ENCODE measurements around the gene TGM4.
"Not testable (repeated sequence)": the region's sequence is repeated elsewhere in the genome, so short reads cannot be mapped to it uniquely, and the experiment has no call there.

Gene TGM4

DNA sequence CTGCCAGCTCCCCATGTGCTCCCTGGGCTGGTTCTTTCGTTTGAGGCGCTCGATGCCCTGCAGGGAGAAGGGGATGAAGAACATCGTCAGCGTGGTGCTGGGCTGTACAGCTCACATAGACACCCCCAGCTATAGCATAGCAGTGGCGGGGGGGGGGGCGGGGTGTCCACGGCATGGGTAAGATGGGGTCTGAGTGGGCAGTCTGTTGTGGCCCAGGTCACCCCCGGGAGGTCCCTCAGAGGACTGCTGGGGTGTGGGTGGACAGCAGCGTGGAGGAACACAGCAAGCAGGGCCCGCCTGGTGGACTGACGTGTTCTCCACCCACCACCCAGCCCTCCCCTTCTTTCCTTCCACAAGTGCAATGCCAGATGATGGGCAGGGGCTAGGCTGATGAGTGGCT lies 43.7 kb downstream of the TGM4 start:
- DNase-seq, result no peak

DNA sequence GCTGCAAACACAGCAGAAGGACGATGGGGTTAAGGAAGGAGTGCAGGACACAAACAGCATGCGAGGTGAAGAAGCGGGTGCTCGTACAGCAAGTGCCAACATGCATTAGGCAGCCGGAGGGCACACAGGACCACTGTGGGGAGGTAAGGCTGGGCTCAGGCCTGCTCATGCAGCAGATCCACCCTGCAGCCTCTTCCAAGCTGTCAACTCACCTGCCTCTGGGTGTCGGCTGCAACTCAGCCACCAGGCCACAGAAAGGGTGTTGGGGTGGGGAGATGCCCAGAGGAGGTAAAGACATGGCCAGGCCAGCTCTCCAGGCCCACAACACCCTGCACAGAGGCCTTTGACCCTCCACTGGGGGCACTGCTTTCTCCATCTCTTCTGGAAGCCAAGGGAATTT lies 44.2 kb downstream of the TGM4 start:
- no peak for DNase-seq

- no peak for DNase-seq
Observed at GRCh38 chr3:44920081-44920480, 45.7 kb downstream of the TGM4 start.

DNA sequence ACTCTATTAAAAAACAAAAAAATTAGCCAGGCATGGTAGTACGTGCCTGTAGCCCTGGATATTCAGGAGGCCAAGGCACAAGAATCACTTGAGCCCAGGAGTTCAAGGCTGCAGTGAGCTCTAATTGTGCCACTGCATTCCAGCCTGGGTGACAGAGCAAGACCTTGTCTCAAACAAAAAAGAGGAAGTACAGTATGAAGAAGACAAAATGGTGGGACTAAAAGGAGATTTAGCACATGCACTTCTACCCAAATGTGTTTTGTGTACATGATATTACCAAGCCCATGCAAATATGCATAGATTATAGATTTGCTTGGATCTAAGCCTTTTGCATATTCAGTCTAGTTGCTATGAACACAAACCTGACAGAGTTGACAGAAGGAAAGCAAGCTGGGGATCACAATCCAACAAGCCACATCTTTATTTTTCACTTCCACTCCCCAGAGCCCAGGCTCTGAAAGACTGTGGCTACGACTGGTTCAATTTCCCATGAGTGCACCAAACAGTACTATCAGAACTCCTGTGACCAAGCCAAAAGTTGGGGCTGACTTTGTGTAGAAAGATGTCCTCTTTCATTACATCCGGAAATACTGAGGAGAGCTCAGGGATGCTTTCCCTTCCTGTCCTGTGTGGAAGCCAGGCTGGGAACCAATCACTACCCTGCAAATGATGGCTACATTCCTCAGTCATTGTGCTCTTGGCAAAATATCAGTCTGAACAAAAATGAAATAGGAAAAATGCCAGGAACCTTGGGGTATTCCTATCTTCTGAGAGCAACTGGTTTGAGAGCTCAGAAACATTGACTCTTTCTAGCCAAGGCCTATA lies 49.4 kb downstream of the TGM4 start:
- no peak for DNase-seq

DNA sequence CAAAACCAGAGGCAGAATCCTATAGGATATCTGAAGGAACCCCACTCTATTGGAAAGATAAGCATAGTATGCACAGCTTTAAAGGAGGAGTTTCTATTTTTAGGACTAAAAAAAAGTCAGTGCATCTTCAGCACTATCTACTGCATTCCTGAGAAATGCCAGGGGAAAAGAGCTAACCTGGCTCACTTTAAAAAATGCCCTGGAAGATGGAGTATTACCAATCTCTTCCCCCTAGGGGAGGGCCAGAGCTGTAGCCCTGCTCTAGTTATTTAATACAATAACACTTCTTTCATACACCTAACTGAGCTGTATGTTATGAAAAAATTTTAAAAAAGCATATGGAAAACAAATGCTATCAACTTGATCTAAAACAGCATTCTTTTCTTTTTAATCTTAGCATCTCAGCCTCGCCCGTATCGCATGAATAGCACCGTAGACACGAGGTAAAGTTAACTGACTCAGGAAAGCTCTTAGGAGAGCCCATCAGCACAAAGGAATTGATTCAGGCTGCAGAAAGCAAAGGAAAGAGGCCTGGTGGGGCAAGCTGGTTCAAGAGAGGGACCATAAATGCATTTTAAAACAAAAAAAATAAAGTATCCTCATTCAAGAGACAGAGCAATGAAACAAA lies 50.2 kb downstream of the TGM4 start:
- no peak for DNase-seq

- DNase-seq, result no peak
Observed at GRCh38 chr3:44926172-44926571, 51.8 kb downstream of the TGM4 start.

- DNase-seq, result no peak
Observed at GRCh38 chr3:44926921-44927320, 52.5 kb downstream of the TGM4 start.

DNA sequence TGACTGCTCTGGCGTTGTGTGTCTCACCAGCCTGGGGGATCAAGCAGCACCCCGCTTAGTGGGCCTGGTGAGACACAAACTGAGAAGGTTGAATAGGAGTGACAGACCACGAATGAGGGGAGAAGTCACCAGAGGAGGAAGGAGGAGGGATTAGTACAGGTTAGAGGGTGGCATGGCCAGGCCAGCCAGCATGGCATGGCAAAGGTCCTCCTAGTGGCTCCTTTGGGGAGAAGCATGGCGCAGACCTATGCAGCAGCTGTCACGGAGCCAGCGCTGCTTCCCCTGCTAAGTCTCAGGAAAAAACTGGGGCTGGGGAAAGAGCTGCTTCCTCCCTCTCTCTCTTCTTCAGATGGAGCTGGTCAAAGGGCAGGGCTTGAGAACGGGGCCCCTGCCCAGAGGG lies 53.0 kb downstream of the TGM4 start:
- no peak for DNase-seq

DNA sequence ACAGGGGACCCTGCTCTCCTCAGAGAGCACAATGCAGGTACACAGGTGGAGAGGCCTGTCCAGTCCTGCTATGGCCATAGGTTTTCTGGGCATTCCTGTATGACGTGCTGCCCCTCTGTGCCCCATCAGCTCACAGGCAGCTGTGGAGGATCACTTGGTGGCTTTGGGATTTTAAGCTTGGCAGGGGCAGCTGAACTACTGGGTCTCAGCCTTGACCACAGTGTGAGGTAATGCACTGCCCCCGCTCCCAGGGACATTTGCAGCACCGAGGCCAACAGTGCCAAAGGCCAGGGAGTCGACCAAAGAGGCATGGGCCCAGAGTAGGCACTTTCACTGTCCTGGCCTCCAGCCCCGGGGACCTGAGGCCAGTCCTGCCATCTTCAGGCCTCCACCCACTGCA lies 55.4 kb downstream of the TGM4 start:
- no peak for DNase-seq

DNA sequence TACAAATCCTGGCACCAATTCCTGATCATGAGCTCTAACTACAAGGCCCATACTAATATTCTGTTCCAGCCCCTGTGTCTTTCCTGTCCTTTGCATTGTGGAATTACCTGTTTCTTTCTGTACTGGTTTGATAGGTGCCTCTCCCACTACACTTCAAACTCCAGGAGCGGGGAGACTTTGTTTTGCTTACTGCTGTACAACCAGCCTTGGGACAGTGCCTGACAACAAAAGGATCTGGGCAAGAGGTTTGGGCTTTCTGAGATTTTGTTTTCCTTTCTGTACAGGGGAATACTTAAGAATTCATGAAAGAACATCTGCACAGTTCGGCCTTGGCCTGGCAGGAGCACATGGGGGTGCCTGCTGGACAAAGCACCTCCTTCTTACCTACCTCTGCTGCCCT lies 56.5 kb downstream of the TGM4 start:
- no peak for DNase-seq

GRCh38 chr3:44931791-44932190 lies 57.4 kb downstream of the TGM4 start:
- no peak for DNase-seq

DNA sequence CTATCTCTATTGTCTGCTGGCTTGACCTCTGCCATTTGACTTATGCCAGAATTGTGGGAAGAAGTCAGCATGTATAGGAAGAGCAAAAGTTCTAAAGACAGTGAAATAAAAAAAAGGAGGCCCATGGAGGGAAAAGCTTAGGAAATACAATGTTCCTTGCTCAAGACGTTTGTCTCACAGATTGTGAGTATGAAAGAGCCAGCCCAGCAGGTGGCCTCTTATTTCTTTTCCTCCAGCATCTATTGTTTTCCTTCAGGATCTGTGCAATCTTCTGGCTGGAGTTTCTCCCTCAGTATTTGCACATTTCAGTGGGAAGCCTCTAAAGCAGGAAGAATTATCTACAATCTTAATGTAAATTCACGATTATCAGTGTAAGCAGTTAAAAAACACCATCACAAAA lies 57.9 kb downstream of the TGM4 start:
- no peak for DNase-seq

GRCh38 chr3:44932986-44933944 lies 58.9 kb downstream of the TGM4 start:
- DNase-seq, result no peak

- no peak for DNase-seq
Observed at GRCh38 chr3:44939581-44940036, 65.2 kb downstream of the TGM4 start.

DNA sequence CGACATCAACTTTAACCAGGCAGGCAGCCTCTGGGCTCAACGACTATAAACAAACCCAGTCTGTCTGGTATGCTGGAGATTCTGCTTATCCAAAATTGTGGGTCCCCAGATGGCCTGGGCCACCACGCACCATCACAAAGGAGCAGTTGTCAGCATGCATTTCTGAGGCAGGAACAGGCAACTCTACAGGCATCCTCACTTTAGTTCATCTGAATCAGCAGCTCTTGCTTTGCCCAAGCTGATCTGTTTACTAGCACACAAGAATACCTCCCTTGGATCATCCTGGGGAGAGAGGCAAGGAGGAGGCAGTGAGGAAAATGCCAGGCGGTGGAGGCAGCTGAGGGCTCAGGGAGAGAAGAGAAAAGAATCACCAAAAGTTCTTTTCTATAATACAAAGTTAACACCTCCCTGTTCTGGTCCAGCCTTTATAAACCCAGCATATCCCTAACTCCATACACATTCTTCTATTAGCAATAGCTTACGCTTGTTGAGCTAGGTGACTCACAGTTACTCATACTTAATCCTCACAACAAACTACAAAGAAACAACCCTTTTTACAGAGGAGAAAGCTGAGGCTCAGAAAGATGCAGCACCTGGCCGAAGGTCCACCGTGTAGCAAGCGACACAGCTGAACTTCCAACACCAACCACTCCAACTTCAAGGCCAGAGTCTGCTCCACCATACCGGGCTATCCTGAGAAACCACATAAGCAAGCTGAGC lies 68.0 kb downstream of the TGM4 start:
- DNase-seq, result no peak

DNA sequence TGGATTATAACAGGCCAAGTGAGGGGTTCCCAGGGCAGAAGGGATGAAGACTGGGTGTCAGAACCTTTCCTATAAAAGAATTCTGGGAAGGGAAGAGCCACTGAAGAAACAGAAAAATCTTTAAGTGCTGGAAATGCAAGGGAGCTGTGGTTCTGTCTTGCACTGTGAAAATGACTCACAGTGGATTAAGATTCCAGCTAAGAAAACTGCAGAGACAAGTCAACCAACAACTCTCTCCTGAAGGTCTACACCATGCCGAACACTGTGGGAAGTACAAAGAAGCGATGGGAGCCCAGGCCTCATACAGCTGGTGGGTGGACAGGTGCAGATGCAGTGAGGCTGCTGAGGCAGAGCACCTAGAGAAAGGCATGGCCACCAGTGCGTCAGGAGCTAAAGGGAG lies 73.8 kb downstream of the TGM4 start:
- no peak for DNase-seq

- not testable (repeated sequence) for DNase-seq
Observed at GRCh38 chr3:44949770-44950169, 75.4 kb downstream of the TGM4 start.

DNA sequence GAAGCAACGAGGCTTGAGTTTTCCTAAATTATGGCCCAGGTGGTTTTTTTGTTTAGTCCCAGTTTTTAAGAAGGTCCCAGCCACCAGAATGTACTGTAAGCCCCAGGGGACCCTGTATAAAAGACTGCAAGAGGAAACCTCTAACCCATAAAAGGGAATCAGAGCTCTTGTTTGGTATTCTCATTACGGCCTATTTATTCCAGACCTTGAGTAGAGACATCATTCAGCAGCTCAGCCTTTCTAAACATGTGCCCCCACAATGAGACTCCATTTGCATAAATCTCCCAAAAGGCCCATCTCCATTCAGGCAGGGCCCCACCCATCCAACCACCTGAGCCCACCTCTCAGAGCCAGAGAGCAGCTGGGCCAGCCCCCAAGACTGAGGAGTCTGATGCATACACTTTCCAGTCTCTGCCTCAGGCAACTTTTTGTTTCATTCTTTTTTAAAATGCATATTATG lies 75.9 kb downstream of the TGM4 start:
- no peak for DNase-seq

DNA sequence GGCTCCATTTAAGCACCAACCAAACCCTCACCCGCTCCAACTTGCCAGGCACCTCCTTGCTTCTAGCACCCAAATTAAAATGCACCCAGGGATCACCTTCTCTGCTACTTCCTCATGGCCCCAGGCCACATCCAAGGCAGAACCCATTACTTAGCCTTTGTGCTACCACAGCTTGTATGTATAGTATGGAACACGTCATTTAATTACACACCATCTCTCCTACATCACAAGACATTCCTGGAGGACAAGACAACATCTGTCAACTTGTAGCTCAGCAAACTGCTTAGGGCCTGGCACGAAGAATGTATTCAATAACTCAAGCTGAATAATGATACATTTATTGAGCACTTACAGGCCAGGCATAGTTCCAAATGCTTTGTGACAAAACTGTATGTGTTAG lies 78.3 kb downstream of the TGM4 start:
- DNase-seq, result no peak

GRCh38 chr3:44954304-44954703 lies 79.9 kb downstream of the TGM4 start:
- DNase-seq, result no peak

DNA sequence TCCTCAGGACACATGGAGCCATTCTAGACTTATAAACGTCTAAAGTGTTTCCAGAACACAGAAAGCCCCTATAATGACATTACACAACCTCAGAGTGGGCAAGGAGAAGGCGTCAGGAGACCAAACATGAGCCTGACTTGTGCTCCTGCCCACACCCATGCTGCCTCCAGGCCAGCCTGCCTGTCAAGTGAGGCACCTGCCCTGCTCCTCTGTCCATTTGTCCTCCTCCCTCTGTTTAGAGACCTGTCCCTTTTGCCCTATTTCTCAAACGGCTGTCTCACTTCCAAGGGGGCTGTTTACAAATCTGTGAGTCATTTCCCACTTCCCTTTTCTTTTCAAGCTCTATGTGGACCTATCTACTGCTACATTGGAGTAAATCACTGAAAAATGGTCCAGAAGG lies 80.6 kb downstream of the TGM4 start:
- no peak for DNase-seq

DNA sequence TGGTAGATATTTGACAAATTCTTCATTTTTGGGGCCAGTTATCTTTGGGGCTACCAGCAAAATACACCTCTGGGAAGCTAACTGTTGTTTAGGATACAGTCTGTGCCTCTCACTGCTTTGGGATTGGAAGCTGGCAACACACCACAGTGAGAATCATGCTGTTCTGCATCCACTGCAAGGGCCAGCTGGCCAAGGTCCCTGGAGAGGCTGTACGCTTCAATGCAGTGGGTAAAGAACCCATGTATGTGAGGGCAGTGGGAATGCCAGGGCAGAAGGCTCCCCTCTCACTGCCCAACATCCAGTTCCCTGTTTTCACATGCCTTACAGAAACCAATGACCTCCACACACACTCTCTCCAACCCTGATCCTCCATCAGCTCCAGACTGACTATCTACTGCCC lies 81.5 kb downstream of the TGM4 start:
- no peak for DNase-seq

DNA sequence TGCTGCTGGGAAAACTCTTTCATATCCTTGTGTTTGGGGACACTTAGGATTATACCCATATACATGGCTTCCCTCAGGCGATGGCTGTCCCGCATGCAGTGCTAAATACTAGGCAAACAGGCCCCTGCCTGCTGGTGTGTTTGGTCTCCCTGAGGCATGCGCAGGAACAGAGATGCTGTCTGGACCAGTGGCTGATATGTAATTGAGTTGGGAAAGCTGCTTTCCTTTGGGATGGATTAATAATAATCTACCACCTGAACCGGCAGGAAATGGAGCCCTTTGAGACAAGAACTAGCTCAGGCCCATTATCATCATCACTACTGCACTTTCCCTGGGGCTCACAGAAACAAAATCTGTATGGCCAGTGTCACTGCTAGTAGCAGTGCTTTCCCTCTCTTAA lies 83.6 kb downstream of the TGM4 start:
- DNase-seq, result no peak

Measured in stimulated activated naive CD4-positive, alpha-beta T cell (primary cell).